HS-5 (cell line): ENCODE data around the gene DRAXIN.

Source experiments
- DNase-seq: peaks from one replicate; pipeline ENCODE4 v3.0.0-alpha.2; 2012; ENCODE audit warnings: low read depth

DRAXIN gene

DNA sequence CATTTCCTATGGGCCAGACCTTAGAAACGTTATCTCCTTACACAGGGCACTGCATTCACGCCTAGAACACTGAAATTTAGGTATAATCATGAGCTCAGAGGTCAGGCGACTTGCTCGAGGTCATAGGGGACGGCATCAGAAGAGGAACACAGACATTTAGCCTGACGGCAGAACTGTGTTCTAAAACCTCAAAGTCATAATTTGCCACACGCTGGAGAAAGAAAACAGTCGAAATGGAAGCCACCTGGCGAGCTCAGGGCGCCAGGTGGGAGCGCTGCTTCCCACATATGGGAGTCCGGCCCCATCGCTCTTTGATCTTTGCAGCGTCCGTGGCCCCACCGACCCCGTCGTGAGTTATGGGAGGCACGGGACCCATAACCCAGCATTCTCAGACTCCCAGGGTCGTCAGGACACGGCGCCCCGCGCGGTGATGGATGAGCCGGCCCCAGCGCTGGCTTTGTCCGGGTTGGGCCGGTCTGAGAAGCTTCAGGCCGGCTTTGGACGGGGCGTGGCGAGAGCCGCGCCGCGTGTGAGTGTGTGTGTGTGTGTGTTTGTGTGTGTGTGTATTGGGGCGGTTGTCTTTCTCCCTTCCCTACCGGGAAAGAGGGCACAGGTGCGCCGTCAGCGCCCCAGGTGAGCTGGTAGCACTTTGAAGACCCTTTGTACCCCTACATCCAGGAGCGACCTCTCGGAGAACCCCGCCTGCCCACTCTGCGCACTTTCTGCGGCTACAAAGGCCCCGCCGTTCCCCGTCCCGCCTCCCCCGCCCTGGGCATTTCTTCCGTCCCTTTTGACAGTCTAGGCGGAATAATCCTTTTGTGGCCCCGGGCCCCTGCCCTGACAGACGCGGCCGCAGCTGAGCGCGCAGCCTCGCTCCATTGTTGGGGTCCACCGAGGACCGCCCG, 861 bp upstream of the DRAXIN start:
- DNase-seq, result no peak

DNA sequence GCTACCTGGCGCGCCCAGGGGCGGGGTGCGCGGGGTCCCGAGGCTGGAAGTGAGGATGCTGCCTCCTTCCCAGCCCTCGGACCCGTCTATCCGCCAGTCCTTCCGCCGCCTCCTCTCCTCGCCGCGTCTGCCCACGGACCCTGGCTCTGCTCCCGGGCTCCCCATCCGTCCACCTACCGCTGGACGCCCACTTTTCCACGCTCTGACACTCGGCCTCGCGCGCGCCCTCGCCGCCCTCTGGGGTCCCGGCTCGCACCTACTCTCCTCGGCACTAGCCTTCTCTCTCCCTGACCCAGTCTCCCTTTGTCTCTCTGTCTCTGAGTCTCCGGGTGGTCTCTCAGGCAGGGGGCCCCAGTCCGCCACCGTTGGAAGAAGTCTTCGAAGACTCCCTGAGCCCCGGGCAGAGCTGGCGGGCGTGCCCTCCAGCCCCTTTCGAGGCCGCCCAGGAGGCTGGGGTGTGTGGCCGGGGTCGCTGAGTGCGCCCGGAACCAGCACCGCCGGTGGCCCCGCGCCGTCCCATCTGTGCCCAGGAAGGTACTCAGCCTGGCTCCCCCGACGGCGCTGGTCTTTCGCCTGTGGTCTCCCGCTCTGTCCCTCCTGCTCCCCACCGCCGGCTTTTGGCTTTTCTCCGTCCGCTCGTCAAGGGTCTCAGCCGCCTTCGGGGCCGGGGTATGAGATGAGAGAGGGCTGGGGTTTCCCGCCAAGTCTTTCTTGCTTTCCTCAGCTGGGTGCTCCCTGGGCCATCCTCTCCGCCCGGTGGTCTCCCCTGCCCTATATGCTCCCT, 610 bp downstream of the DRAXIN start:
- DNase-seq, result no peak

DNA sequence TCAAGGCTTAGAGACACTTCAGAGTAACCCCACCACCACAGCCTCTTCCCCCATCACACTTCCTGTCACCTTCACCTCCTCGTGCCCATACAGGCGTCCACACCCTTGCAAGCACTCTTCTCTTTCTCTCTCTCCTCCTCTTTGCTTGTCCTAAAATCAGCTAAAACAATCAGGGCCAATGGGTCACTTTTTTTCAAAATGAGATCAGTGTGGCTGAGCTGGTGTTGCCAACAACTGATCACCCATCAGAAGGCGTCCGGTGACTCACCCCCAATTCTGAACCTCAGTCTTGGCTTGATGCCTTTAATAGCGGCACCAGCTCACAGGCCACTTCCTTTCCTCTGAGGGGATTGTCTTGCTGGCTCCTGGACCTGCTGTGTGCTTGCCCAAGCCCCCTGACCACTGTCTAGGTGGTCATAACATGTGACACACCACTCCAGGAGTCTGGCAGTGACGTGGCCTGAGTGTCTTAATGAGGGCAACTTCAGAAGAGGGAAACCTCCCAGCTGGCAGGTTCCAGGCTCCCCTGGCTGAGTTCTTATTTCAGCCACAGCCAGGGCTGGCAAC, 1.6 kb downstream of the DRAXIN start:
- peak; percentile 87 for DNase-seq

DNA sequence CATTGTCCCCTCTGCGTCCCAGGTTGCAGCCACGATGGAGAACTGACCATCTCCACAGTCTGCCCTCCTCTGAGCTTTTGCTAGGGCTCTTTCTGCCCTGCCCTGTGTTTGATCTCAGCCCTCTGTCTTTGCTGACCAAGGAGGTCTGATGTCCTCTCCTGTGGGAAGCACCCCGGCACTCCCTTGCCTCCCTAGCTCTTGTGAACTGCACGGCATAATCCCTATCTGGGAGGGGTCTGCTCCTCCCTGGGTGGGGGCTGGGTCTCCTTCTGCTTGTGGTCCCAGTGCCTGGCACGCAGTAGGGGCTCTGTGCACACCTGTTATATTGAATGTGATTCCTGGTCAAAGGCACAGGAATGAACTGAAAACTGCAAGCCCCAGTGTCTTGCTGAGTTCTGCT, 2.4 kb downstream of the DRAXIN start:
- DNase-seq, result no peak

DNA sequence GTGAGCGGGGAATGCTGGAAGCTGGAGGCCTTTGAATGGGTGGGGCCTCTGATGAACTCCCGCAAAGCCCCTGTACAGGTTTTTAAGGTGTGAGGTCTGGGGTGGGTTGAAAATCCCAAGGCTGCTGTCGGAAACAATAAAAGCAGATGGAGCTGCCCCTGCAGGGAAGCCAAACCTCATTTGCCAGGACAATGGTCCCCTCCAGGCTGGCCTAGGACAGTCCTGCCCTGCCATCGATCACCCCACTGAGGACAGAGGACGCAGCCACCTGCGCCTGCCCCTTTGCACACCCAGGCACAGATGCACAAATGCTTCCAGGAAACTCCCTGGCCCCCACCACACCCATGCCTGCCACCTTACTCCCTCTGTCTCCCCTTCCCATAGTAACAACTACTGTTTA, 4.4 kb downstream of the DRAXIN start:
- no peak for DNase-seq

DNA sequence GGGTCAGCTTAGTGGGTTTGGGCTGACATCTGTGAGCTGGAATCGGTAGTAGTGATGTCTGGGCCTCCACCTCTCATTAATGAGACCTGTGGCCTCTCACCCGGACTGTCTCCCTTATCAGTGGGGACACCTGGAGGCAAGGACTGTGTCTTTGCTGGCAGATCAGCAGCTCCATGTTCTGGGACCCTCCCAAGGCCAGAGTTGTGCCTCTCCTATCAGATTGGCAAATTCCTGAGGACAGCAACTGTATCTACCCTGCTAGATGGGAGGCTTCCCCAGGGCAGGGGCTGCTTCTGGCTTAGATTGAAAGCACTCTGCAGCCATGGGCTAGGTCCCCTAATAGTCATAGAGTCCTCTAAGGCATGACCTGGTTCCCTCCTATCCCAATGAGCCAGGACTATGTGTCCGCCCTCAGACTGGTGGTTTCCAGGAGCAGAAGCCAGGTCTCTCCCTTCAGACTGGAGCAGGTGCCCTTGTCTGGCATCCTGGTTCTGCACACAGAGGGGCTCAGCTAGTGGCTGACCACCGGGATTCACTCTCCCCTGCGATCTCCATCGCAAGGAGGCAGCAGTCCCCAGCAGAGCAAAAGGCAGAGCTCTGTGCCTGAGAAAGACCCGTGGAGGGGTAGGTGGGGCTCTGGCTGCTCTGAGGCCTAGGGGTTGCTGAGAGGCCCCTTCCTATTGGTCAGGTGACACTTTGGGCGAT, 5.8 kb downstream of the DRAXIN start:
- no peak for DNase-seq

DNA sequence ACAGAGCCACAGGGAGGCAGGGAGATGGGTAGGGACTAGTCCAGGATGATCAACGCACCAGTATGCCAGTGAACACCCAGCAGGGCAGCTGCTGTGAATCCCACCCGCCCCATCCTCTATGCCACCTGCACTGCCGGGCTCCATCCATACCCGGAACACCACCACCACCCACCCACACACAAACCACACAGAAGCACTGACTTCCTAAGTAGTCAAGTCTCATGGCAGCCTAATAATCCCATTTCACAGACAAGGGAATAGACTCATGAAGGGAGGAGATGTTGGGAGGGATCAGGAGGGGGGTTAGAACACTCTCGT, 6.3 kb downstream of the DRAXIN start:
- no peak for DNase-seq

DNA sequence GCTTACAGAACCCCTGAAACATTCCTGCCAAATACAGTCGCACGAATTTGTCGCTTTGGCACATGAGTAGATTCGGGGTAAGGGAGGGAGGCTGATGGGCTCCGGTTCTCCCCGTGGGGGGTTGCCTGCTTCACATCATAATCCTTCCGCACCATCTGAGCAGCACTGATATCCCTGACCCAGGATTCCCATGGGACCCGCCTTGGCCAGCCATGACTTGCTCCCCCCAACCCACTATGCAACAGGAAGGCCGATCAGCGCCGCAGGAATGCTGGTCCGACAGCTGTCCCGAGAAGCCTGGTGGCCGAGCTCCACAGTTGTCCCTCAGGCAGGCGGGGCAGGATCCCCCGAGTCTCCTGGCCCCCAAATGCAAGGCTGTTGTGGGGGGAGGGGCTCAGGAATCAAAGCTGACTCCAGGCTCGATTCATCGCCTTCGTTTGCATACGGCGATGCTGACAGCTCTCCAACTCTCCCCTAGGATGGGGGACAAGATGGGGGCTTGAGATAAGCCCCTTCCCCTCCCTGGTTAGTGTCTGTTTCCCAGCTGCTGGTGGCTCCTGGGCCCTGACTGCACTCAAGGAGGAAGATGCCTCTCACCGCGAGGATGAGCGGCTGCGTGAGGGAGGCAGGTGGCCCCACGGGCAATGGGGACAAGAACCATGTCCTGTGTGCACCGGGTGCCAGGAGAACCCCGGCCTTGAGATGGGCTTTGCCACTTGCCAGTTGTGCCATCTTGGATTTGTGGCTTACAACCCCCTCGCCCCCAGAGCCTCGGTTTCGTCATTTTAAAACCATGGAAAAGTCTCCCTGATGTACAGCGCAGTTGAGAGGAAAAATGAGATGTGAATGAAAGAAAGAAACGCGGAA, 9.3 kb downstream of the DRAXIN start:
- DNase-seq, result no peak

DNA sequence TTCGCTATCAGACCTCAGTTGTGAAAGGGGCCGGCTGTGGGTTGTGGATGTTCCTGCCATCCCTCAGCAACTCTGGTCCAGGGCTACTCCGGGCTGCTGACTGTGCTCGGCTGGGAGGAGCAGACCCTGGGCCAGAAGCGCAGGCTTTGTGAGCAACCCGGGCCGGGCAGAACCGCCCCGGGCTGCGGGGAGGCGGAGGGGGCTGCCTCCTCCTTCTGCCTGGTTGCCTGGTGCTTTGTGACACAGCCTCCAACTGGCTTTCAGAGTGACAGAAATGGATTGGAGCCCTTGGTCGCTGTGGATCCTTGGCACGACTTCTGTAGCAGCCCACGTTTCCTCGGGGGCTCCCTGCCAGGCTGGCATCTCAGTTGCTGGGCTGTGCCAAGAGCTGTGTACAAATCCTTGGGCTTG, 10.0 kb downstream of the DRAXIN start:
- DNase-seq, result no peak

DNA sequence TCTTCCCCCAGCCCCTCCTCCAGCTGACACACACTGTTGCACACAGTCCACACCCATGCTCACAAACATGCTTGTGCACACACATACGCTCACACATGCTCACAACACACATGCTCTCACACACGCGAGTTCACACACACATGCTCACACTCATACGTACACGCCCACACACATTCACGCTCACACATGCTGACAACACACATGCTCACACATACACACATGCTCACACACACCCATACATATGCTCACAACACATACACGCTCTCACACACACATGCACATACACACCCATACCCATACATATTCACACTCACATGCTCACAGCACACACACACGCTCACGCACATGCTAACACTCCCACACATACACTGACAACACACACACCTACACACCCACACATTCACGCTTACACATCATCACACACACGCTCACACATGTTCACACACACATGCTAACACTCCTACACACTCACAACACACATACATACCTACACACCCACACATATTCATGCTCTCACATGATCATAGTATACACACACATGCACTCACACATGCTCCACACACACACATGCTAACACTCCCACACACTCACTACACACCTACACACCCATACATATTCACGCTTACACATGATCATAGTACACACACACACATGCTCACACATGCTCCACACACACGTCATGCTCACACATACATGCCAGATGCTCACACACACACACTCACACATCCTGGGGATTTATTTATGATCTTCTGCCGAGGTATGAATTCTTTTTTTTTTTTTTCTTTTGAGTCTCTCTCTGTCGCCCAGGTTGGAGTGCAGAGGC, 10.7 kb downstream of the DRAXIN start:
- no peak for DNase-seq

DNA sequence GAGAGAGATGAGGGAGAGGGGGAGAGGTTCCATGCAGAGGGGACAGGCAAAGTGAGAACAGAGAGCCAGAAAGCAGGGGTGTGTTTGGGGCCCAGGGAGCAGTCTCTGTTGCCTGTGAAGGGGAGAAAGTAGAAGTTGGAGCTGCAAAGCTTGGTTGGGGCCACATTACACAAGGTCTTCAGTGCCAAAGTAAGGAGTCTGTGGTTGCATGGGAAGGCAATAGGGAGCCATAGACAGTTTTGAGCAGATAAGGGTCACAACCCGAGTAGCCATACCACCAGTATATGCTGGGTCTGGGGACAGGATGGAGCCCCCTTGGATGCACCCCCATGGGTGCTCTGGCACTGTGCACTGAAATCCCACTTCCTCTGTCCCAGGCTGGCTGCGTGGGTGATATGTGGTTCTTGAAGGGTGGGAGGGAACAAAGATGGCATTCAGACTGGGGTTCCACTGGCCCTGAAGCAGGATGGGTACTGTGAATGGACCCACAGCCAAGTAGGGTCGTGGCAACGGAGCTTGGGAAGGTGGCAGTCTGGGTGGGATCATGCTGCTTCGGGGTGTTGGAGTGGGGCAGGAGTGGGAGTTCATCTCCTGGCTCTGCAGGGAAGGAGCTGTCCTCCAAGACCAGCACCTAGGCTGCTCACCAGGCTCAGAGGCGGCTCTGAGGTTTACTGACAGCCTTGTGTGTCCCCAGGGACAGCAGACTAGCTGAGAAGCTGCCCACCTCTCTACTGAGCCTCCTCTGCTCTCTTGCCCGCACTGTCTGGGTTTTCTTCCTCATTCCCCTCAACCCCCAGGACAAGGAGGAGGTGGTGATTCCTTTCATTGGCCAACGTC, 12.1 kb downstream of the DRAXIN start:
- no peak for DNase-seq

DNA sequence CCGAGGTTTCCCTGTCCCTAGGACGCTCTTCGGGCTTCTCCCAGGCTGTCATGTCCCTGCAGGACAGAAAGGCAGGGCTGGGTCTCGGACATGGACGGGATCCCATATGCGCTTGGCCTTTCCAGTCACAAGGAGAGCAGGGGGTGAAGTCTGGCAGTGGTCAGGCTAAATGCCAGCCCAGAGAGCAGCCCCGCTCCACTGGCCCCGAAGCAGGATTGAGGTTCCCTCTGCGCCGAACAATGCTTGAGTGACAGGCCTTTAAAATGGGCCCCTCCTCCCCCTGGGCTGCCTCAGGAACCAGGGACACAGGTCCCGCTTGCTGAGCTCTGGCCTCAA, 12.7 kb downstream of the DRAXIN start:
- no peak for DNase-seq

DNA sequence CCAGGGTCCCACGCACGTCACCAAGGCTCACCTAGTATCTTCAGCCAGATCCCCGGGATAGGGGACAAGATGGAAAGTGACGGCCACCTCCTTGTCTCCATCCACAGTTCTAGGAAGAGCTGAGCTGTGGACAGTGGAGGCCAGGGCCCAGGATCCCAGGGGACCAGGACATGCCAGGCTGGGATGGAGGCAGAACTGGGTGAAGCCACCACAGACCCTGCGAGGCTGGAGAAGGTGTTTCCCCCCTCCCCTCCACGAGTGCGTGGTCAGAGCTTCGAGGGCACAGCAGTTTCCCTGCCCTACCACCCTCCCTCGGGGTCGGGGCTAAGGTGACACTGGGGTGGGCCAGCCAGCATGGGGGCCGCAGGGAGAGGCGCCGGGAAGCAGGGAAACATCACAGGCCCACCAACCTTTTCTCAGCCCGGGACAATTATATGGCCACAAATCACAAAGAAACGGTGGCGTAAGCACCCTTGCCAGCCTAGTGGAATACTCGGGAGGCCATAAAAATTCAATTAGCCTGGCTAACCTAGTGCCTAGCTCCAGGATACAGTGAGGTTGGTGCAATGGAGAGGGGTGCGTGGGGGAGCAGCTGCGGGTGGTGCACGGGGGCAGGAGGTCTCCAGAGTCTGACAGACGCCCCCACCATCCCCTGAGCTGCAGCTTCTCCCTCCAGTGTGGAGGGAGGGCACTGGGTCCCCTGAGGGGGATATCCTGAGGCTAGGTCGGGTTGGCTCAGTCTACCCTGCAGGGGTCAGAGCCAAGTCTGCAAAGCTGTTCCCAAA, 13.4 kb downstream of the DRAXIN start:
- DNase-seq, result no peak

DNA sequence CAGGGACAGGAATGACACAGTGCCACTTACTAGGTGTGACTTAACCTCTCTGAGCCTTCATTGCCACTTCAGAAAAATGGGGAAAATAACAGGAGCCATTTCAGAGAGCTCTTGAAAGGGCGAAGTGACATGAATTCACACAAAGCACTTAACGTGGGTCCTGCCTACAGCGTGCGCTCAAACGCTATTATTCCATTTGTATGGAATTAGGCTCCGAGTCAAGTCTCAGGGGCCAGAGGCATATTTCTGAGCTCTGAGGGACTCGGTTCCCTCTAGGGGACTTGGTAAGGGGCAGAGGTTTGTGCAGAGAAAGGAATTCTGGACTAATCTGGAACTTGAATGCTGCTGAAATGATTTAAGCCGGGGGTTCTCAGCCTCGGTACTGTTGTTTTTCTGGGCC, 14.1 kb downstream of the DRAXIN start:
- no peak for DNase-seq

DNA sequence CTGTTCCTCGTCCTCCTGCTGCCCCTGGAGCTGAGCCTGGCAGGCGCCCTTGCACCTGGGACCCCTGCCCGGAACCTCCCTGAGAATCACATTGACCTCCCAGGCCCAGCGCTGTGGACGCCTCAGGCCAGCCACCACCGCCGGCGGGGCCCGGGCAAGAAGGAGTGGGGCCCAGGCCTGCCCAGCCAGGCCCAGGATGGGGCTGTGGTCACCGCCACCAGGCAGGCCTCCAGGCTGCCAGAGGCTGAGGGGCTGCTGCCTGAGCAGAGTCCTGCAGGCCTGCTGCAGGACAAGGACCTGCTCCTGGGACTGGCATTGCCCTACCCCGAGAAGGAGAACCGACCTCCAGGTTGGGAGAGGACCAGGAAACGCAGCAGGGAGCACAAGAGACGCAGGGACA, 14.8 kb downstream of the DRAXIN start:
- DNase-seq, result no peak

DNA sequence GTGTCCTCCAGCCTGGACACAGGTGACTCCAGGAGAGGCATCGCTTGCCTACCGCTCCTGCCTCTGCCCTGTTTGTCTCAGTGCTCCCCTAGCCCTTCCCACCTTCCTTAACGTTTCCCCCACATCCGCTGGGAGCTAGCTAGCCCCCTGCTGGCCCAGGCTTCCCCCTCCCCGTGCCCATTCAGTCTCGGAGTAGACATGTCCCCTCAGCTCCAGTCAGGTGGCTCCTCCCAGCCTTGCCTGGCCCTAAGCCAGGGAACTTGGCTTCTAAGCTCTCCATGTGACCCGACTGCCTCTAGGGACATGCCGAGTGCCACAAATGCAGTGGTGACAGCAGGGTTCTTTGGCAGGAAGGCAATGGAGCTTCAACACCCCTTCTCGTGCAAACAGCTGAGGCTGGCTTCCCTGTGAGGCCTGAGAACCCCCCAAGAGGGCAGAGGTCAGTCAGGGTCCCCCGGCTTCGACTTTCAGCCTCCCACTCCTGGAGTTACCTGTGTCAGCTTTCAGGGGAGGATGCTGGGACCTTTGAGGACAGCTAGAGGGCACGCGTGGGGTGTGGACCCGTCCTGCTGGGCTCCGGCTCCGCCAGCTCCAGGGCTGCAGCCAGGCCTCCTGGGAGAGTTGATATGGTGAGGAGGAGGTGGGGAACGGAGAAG, 16.2 kb downstream of the DRAXIN start:
- no peak for DNase-seq

DNA sequence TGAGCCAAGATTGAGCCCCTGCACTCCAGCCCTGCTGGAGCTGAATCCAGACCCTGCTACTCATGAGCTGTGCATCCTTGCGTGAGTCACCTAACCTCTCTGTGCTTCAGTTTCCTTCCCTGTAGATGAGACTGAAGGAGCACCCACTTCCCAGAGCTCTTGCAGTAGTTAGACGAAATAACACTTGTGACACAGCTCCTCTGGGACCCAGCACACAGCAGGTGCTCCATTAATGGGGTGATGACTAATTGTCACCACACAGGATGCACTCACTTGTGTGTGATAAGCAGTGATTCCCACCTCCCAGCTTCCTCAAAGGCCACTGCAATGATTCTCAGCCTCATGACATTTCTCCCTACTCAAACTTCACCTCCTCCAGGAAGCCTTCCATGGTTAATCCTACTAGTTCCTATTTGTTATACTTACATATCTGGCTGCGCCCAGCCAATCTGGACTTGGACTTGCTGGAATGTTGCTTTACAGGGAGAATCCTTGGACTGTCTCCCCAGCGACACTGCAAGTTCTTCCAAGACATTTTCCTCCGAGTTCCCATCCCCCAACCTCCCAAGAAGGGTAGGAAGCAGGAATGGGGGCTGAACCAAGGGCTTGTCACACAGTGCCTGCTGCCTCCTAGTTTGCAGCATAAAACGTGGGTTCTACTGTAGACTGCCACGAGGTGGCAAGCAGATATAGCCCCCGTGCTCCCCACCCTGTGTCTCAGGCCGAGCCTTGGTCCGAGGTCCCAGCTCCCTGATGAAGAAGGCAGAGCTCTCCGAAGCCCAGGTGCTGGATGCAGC, 17.2 kb downstream of the DRAXIN start:
- DNase-seq, result no peak

DNA sequence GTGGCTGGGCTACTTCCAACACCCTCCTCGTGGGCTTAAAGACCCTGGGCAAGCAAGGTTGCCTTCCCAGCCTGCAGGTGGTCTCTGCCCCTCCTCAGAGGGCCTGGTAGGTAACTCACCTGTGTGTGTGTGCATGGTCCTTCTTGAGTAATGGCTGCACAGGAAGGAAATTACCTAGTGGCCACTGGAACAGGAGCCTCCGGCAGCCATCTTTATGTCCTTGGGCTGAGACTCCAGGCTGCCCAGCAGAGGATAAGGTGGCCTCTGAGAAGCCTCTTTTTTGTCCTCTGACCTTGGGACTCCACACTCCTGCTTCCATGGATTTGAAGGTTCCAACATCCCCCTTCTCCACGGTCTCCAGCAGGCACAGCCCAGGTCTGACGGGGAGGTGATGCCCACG, 20.0 kb downstream of the DRAXIN start:
- no peak for DNase-seq
